Mesenchymal stem cell (in vitro differentiated cells and primary cell): Measurements from ENCODE around the gene SLC4A2.

Experiments
- DNase-seq: peaks from one replicate; pipeline ENCODE4 v3.0.0-alpha.2; 2013
- H2AFZ ChIP-seq: one replicate; pipeline ENCODE4 v1.6.1; 2013; ENCODE audit warnings: low read depth, mild to moderate bottlenecking, control low read depth, inconsistent platforms, low read length, moderate library complexity
- H2AK5ac ChIP-seq: 2 replicates; pipeline ENCODE4 v1.6.1; 2013; ENCODE audit warnings: low read length, moderate library complexity, mild to moderate bottlenecking, inconsistent platforms; ENCODE audit not compliant: severe bottlenecking
- H2BK120ac ChIP-seq: one replicate; pipeline ENCODE4 v1.6.1; 2013; ENCODE audit warnings: low read depth, mild to moderate bottlenecking, inconsistent platforms, low read length, moderate library complexity
- H2BK12ac ChIP-seq, 2 experiments: one replicate each; pipeline ENCODE4 v1.6.1; 2013; ENCODE audit warnings: inconsistent platforms in 2 of 2, low read length in 2 of 2, mild to moderate bottlenecking in 2 of 2, moderate library complexity in 2 of 2, control low read depth in 1 of 2
- H2BK15ac ChIP-seq: one replicate; pipeline ENCODE4 v1.6.1; 2013; ENCODE audit warnings: mild to moderate bottlenecking, low read depth, inconsistent platforms; ENCODE audit not compliant: poor library complexity, severe bottlenecking
- H2BK5ac ChIP-seq: 2 replicates; pipeline ENCODE4 v1.6.1; 2013; ENCODE audit warnings: low read depth, mild to moderate bottlenecking, low read length, control low read depth, inconsistent platforms; ENCODE audit not compliant: poor library complexity, severe bottlenecking
- H3K14ac ChIP-seq, 2 experiments: one replicate each; pipeline ENCODE4 v1.6.1; 2013; ENCODE audit warnings: inconsistent platforms in 2 of 2, low read length in 2 of 2, control low read depth in 1 of 2, mild to moderate bottlenecking in 1 of 2, moderate library complexity in 1 of 2
- H3K18ac ChIP-seq, 2 experiments: one replicate each; pipeline ENCODE4 v1.6.1; 2013; ENCODE audit warnings: inconsistent platforms in 2 of 2, low read length in 2 of 2, control low read depth in 1 of 2, low read depth in 1 of 2, mild to moderate bottlenecking in 1 of 2
- H3K23ac ChIP-seq, 2 experiments: one replicate each; pipeline ENCODE4 v1.6.1; 2013; ENCODE audit warnings: inconsistent platforms in 2 of 2, low read length in 2 of 2, mild to moderate bottlenecking in 2 of 2, moderate library complexity in 2 of 2, control low read depth in 1 of 2
- H3K27ac ChIP-seq: 2 replicates; pipeline ENCODE4 v1.5.1; 2013; ENCODE audit warnings: mild to moderate bottlenecking, moderate library complexity, low read length, control low read depth, inconsistent platforms; ENCODE audit not compliant: poor library complexity, severe bottlenecking
- H3K27me3 ChIP-seq, 2 experiments: 2 replicates each; pipeline versions ENCODE4 v1.6.1 to v1.7.0; 2013; ENCODE audit warnings: low read length in 2 of 2, mild to moderate bottlenecking in 2 of 2, moderate library complexity in 2 of 2, control low read depth in 1 of 2, inconsistent platforms in 1 of 2; ENCODE audit not compliant: control insufficient read depth in 1 of 2, insufficient read depth in 1 of 2
- H3K36me3 ChIP-seq, 2 experiments: 2 replicates each; pipeline versions ENCODE4 v1.6.1 to v1.7.0; 2013; ENCODE audit warnings: low read length in 2 of 2, control low read depth in 1 of 2, inconsistent platforms in 1 of 2, low read depth in 1 of 2, mild to moderate bottlenecking in 1 of 2; ENCODE audit not compliant: insufficient read depth in 2 of 2, control insufficient read depth in 1 of 2
- H3K4ac ChIP-seq, 2 experiments: one replicate each; pipeline ENCODE4 v1.6.1; 2013; ENCODE audit warnings: inconsistent platforms in 2 of 2, low read length in 2 of 2, mild to moderate bottlenecking in 2 of 2, moderate library complexity in 2 of 2, control low read depth in 1 of 2, low read depth in 1 of 2
- H3K4me1 ChIP-seq: 2 replicates; pipeline ENCODE4 v1.6.1; 2013; ENCODE audit warnings: low read depth, low read length, control low read depth; ENCODE audit not compliant: control insufficient read depth, insufficient read depth
- H3K4me2 ChIP-seq: 2 replicates; pipeline ENCODE4 v1.6.1; 2013; ENCODE audit warnings: low read length, mild to moderate bottlenecking, inconsistent platforms; ENCODE audit not compliant: poor library complexity, severe bottlenecking
- H3K4me3 ChIP-seq, 2 experiments: 2 replicates each; pipeline versions ENCODE4 v1.5.1 to v1.7.0; 2013; ENCODE audit warnings: low read length in 2 of 2, mild to moderate bottlenecking in 2 of 2, control low read depth in 1 of 2, low read depth in 1 of 2; ENCODE audit not compliant: insufficient read depth in 1 of 2
- H3K79me1 ChIP-seq: replicated peaks from 2 replicates; pipeline ENCODE4 v1.6.1; 2013; ENCODE audit warnings: mild to moderate bottlenecking, control low read depth, low read length, inconsistent platforms; ENCODE audit not compliant: poor library complexity, severe bottlenecking
- H3K9ac ChIP-seq: 2 replicates; pipeline ENCODE4 v1.7.0; 2013; ENCODE audit warnings: mild to moderate bottlenecking, low read length, moderate library complexity
- H3K9me3 ChIP-seq: 2 replicates; pipeline ENCODE4 v1.7.0; 2013; ENCODE audit warnings: mild to moderate bottlenecking, low read length; ENCODE audit not compliant: control insufficient read depth
- H4K8ac ChIP-seq: one replicate; pipeline ENCODE4 v1.6.1; 2013; ENCODE audit warnings: inconsistent platforms, mild to moderate bottlenecking, low read length, moderate library complexity
- H4K91ac ChIP-seq: one replicate; pipeline ENCODE4 v1.6.1; 2013; ENCODE audit warnings: mild to moderate bottlenecking, low read length, inconsistent platforms
- WGBS: methylation state at CpG from one replicate; pipeline ENCODE4 v1.1.7; 2013; ENCODE audit warnings: mixed read lengths; 5-methylcytosine and 5-hydroxymethylcytosine counted together

SLC4A2 gene

DNA sequence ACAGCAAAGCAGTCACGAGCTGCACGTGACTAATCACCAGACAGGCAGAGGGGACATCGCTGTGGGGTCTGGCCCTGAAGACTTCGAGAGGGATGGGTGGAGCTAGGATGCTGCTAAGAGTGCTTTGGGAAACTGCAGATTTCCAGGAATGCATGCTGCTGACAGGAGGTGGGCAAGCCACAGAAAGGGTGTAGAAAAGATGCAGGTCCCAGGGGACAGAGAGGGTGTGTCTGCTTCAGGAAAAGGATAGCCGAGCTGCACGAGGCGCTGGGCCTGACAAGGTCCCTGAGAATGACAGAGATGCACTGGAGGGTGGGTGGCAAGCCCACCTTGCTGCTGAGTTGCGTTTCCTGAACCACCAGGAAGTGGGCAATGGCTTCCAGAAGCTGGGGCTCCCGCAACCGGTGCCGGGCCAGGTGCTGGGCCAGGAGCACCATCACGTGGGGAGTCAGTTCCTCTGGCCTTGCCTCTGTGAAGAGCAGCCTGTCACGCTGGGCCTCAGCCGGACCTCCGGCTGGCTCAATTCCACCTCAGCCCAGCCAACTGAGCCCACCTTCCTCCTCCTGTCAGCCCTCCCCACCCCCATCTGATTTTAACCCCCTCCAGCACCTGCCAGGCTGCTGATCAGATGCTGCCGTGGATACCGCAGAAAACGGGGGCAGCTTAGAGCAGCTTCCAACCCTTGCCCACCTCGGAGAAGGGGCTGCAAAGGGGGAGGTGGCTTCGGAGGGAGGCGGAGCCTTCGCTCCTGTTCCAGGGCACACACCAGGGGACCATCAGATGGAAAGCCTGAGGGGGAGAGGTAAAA, 19.0 kb downstream of the SLC4A2 start:
- H3K79me1 ChIP-seq = peaks cover 31% of the 10 kb centered on the region
- H4K8ac ChIP-seq = peak overlapping the region; percentile 36
- no peak overlapping the region for H3K27ac ChIP-seq
- peak overlapping the region in 1 of 2 experiments; percentile 15 for H3K23ac ChIP-seq
- peaks cover 45% of the 10 kb centered on the region for H3K4me1 ChIP-seq
- peak overlapping the region; percentile 18 to 88 for H2BK12ac ChIP-seq
- peak overlapping the region; percentile 4 to 93 for H3K18ac ChIP-seq
- H2BK120ac ChIP-seq = no peak overlapping the region
- no peaks in the 10 kb centered on the region for H3K27me3 ChIP-seq
- no peak overlapping the region for H2BK15ac ChIP-seq
- no peak overlapping the region for H2BK5ac ChIP-seq
- H3K4ac ChIP-seq = peak overlapping the region in 1 of 2 experiments; percentile 77
- H3K9ac ChIP-seq = peak overlapping the region; percentile 94
- peaks cover 52 to 72% of the 10 kb centered on the region in 2 experiments for H3K36me3 ChIP-seq
- H3K14ac ChIP-seq = peak overlapping the region in 1 of 2 experiments; percentile 58
- peak overlapping the region in 1 of 2 experiments; percentile 27 for H3K4me3 ChIP-seq
- H2AK5ac ChIP-seq = no peak overlapping the region
- H3K9me3 ChIP-seq = no peaks in the 10 kb centered on the region
- peak overlapping the region; percentile 56 for H4K91ac ChIP-seq
- peak; percentile 89 for DNase-seq
- no peak overlapping the region for H3K4me2 ChIP-seq
- 47% methylated on average over 22 of the region's 22 CpGs for WGBS
- no peak overlapping the region for H2AFZ ChIP-seq

DNA sequence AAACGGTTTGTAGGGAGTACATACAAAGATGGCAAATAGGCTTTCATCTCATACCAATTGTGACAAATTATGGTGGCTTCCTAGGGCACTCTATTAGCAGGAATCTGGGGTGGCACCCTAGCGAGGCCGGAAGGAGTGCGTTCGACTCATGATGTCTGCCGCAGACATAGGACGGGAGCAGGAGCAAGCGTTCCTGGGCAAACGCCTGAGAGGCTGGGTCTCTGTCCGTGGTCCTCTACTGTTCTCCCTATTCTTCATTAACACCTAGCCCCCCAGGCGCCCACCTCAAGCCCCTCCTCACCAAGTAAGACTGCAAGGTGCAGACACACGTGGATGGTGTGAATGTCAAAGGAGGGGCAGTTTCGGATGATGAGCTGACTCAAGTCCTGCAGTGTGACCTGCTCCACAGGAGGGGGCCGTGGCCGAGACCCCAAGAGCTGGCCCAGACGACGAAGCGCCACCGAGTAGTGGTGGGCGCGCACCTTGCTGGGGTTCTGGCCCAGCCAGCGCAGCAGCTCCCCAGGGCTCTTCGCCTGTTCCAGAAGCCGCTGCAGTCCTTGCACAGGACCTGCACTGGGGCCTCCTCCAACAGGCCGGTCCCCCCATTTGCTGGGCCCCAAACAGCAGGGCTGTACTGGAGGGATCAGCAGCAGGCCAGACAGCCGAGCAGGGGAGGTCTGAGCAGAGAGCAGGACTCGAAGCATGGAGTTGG, 20.0 kb downstream of the SLC4A2 start:
- Histone ChIP-seq H3K9ac (peak overlapping the region; percentile 94), H2AFZ (no peak overlapping the region), H3K18ac (peak overlapping the region in 1 of 2 experiments; percentile 46), H3K4ac (peak overlapping the region in 1 of 2 experiments; percentile 80), H2AK5ac (no peak overlapping the region), H3K23ac (no peak overlapping the region), H3K79me1 (peaks cover 27% of the 10 kb centered on the region), H3K27me3 (no peaks in the 10 kb centered on the region), H3K4me2 (peak overlapping the region; percentile 75), H2BK120ac (no peak overlapping the region), H3K4me1 (peaks cover 49% of the 10 kb centered on the region), H4K91ac (peak overlapping the region; percentile 44), H4K8ac (no peak overlapping the region), H3K9me3 (no peaks in the 10 kb centered on the region), H3K27ac (no peak overlapping the region), H2BK15ac (no peak overlapping the region), H3K36me3 (peaks cover 43 to 63% of the 10 kb centered on the region in 2 experiments), H3K14ac (peak overlapping the region in 1 of 2 experiments; percentile 80), H2BK5ac (no peak overlapping the region), H2BK12ac (peak overlapping the region in 1 of 2 experiments; percentile 81), H3K4me3 (peak overlapping the region; percentile 85 to 96)
- no peak for DNase-seq
- 91% methylated on average over 21 of the region's 27 CpGs for WGBS

DNA sequence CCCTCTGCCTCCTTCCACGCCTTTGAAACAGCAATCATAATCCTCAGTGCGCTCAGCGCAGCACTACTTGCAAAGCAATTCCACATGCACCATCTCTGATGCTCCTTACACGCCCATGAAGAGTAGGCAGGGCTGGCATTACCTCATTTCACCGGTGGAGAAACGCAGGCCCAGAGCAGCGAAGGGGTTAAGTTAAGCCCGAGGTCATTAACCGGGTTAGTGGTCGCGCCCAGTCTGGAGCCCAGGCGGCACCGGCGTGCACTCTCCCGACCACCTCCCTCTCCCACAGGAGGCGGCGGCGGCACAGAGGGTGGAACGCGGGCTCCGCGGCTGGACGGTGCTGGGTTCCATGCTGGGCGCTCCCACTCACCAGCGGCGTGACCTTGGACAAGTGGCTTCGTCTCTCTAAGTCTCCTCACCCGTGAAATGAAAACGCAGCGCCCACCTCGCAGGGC, 20.7 kb downstream of the SLC4A2 start:
- Histone ChIP-seq H3K4ac (peak overlapping the region; percentile 80 to 89), H3K9ac (peak overlapping the region; percentile 94), H3K4me3 (peak overlapping the region; percentile 85 to 96), H2AK5ac (peak overlapping the region; percentile 48), H3K79me1 (peaks cover 21% of the 10 kb centered on the region), H3K4me1 (peaks cover 49% of the 10 kb centered on the region), H4K8ac (peak overlapping the region; percentile 96), H3K9me3 (no peaks in the 10 kb centered on the region), H3K14ac (peak overlapping the region in 1 of 2 experiments; percentile 85), H3K4me2 (peak overlapping the region; percentile 75), H3K23ac (peak overlapping the region in 1 of 2 experiments; percentile 91), H3K27ac (peak overlapping the region; percentile 46), H3K27me3 (no peaks in the 10 kb centered on the region), H4K91ac (peak overlapping the region; percentile 95), H2BK15ac (peak overlapping the region; percentile 99), H2AFZ (peak overlapping the region; percentile 6), H2BK5ac (no peak overlapping the region), H3K18ac (peak overlapping the region; percentile 94 to 98), H2BK12ac (peak overlapping the region; percentile 45 to 75), H3K36me3 (peaks cover 36 to 56% of the 10 kb centered on the region in 2 experiments), H2BK120ac (peak overlapping the region; percentile 85)
- DNase-seq = peak; percentile 47
- 0% methylated on average over 30 of the region's 31 CpGs for WGBS
